Mucosa of descending colon (tissue), 3 donors: ENCODE data around the gene RAD51B. TPM values are rescaled to one million over a fixed set of nuclear protein-coding genes. Genes with fewer than 3 reads are reported as not detected.
"Not testable (repeated sequence)": the region's sequence is repeated elsewhere in the genome, so short reads cannot be mapped to it uniquely, and the experiment has no call there.

Experiments used
- ATAC-seq: fragments of 200-7000 bp; cut with Tn5 transposase; one replicate; pipeline ENCODE4 v1.9.1; 2020; ENCODE audit warnings: mild to moderate bottlenecking, moderate library complexity
- DNase-seq, 3 donors: peaks; one replicate each; pipeline ENCODE4 v3.0.0-alpha.2; 2020
- H3K36me3 ChIP-seq: fragments of 200-600 bp; one replicate; pipeline ENCODE4 v1.8.0; 2021; ENCODE audit warnings: low read depth, mild to moderate bottlenecking
- H3K4me1 ChIP-seq: fragments of 200-600 bp; one replicate; pipeline ENCODE4 v1.8.0; 2021; ENCODE audit warnings: low read depth, mild to moderate bottlenecking
- H3K4me3 ChIP-seq: fragments of 200-600 bp; one replicate; pipeline ENCODE4 v1.8.0; 2021; ENCODE audit warnings: mild to moderate bottlenecking
- H3K9me3 ChIP-seq: fragments of 200-600 bp; one replicate; pipeline ENCODE4 v1.8.0; 2021; ENCODE audit warnings: mild to moderate bottlenecking
- CTCF ChIP-seq: fragments of 200-600 bp; IDR thresholded peaks from one replicate; pipeline ENCODE4 v1.8.0; 2022; ENCODE audit warnings: antibody characterized with exemption, mild to moderate bottlenecking
- intact Hi-C, 2 donors: fragments of 100-400 bp; cut with DNase I in 1 of 2; cut with micrococcal nuclease in 1 of 2; formaldehyde crosslinking; loops; one replicate each; pipeline versions ENCODE4 v1.11.0 to v1.11.1; 2022; cut with DNase I, micrococcal nuclease
- total RNA-seq, 3 donors: library from RNA; stranded (reverse); fragmentation: NEBNext Ultra II Directional in 2 of 3; extraction: Animal tissue kit (Norgen Biotek cat#: 25700) in 2 of 3; gene quantifications; one replicate each; pipeline versions ENCODE4 v1.2.1 to v1.2.4, GENCODE V29; 2021 to 2023
- donor health status: DM: no; HTN: no; CAD: no; lungs with moderate emphysema.
- donor health status: DM: no; HTN: no; CAD: no.
- donor health status: DM: no; HTN: yes; CAD: no.

Gene RAD51B
- total RNA-seq, 3 donors from 2014 or later, result 15.8 to 23.3 (median 20.9) TPM

DNA sequence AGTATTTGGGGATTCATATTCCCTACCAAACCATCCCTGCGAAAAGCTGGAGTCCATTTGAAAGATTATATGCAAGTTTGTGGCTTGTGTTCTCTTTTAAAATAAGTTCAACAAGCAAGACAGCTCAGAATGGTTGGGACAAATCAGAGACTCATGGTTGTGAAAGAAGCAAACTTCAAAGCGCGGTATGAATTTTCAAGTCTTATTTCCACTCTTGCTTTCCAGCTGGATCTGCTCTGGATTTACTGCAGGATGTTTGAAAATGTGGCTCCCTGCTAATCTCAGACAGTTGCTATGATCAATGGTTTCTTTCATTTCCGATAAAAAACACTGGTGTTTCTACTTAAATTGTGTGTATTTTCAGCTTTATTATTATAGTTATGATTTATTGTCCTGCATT is 477.5 kb downstream of the RAD51B start:
- DNase-seq (no peak), ATAC-seq (no peak)
- no peak for TF ChIP-seq CTCF
- intact Hi-C loops, result no loop called here
- Histone ChIP-seq H3K4me1 (peaks cover 31% of the 10 kb centered on the region), H3K9me3 (no peaks in the 10 kb centered on the region), H3K36me3 (no peaks in the 10 kb centered on the region), H3K4me3 (no peak overlapping the region)

DNA sequence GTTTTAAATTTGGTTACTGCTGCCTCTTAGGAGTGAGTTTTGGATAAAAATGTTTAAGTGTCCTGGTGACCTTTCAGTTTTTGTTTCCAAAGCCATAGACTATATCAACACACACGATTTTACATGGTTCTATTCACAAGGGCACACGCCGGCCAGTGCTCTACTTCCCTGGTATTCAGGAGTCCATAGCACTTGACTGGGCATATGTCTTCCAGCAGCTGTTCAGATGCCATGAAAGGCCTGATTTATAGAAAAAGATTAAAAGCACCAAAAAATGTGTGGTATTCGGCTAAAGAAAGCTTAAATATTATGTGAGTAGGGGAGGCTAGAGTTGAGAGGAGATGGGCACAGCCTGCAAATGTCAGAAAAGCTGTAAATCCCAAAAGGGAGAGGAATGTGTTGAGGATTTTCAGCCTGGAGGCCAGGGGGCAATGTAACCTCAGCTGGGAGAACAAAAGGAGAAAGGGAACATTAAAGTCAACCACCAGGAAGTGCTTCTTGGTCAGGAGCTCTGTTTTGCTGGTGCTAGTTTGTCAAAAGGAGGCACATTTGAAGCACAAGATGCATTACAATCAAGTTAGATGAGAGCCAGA is 478.4 kb downstream of the RAD51B start:
- intact Hi-C loops, result no loop called here
- Histone ChIP-seq H3K4me3 (no peak overlapping the region), H3K9me3 (no peaks in the 10 kb centered on the region), H3K36me3 (no peaks in the 10 kb centered on the region), H3K4me1 (peaks cover 26% of the 10 kb centered on the region)
- DNase-seq (no peak), ATAC-seq (no peak)
- TF ChIP-seq CTCF, result no peak

DNA sequence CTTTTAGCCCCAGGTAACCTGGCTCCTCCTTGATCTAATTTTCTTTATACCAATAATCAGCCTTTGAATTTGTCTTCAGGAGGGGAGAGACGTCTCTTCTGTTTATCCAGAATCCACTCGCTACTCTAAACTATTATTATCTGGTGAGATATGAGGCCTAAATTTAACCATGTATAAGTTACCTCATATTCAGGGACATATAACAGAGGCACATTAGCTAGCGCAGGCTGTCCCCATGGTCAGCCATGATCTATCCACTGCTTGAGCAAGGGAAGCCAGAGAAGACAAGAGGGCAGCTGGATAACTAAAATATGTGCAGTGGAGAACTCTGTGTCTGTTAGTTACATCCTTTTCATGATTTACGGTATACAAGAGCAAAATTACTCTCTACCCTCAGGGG is 481.0 kb downstream of the RAD51B start:
- ATAC-seq (no peak), DNase-seq (no peak)
- no peaks in the 10 kb centered on the region for H3K9me3 ChIP-seq
- TF ChIP-seq CTCF, result no peak
- intact Hi-C loops, result loop anchor here in 1 of 2 donors (10.0 kb wide), 2 partner anchors 46 to 144 kb away; no protein-coding TSS in a partner anchor
- H3K4me1 ChIP-seq, result peaks cover 3% of the 10 kb centered on the region
- no peak overlapping the region for H3K4me3 ChIP-seq
- H3K36me3 ChIP-seq, result no peaks in the 10 kb centered on the region

DNA sequence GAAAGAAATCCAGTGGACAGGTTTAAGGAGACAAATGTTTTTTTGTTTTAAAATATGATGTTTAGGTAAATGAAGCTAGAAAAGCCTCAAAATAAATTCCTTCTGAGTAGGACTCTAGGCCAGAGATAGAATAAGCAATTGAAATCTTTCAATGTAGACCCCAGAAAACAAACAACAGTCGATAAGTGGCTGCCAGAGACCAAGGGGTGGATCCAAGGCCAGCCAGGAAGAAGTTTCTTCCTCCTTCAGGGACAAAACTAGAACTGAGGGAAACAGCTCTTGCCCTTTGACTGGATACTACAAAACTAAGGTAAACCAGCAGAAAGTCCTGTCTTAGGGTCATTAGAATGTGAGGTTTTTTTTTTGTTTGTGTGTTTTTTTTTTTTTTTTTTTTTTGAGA is 481.6 kb downstream of the RAD51B start:
- intact Hi-C loops, result loop anchor here in 1 of 2 donors (10.0 kb wide), 2 partner anchors 46 to 144 kb away; no protein-coding TSS in a partner anchor
- DNase-seq, result no peak
- H3K4me3 ChIP-seq, result no peak overlapping the region
- no peak for ATAC-seq
- H3K9me3 ChIP-seq, result no peaks in the 10 kb centered on the region
- TF ChIP-seq CTCF, result no peak
- H3K4me1 ChIP-seq, result no peaks in the 10 kb centered on the region
- H3K36me3 ChIP-seq, result no peaks in the 10 kb centered on the region

GRCh38 chr14:68302938-68303337 is 483.4 kb downstream of the RAD51B start:
- H3K4me3 ChIP-seq, H3K36me3 ChIP-seq, H3K9me3 ChIP-seq, DNase-seq, ATAC-seq: not testable (repeated sequence)
- H3K4me1 ChIP-seq, result peaks cover 10% of the 10 kb centered on the region
- intact Hi-C loops, result loop anchor here in 1 of 2 donors (10.0 kb wide), 2 partner anchors 48 to 142 kb away; no protein-coding TSS in a partner anchor

GRCh38 chr14:68305738-68306137 is 486.2 kb downstream of the RAD51B start:
- intact Hi-C loops, result loop anchor here in 1 of 2 donors (10.0 kb wide), 2 partner anchors 51 to 139 kb away; no protein-coding TSS in a partner anchor
- DNase-seq (no peak), ATAC-seq (no peak)
- H3K4me1 ChIP-seq, result peaks cover 14% of the 10 kb centered on the region
- no peaks in the 10 kb centered on the region for H3K9me3 ChIP-seq
- H3K4me3 ChIP-seq, result no peak overlapping the region
- TF ChIP-seq CTCF, result no peak
- no peaks in the 10 kb centered on the region for H3K36me3 ChIP-seq
